Fibroblast of gingiva (primary cell): ENCODE data around the gene LIPN.

ENCODE experiments used
- DNase-seq: peaks from one replicate; pipeline ENCODE4 v3.0.0-alpha.2; 2011; ENCODE audit warnings: low read depth

The LIPN gene

GRCh38 chr10:88827671-88828070 lies 67.9 kb downstream of the LIPN start:
- DNase-seq = no peak

GRCh38 chr10:88828310-88828709 lies 68.5 kb downstream of the LIPN start:
- DNase-seq = no peak
